ENCODE data around the gene CRYBA2. TPM values are rescaled to one million over a fixed set of nuclear protein-coding genes. Genes with fewer than 3 reads are reported as not detected.

Gene CRYBA2
- total RNA-seq, 8 experiments from 2014 or later, result 0.81 to 11.2 (median 0.87) TPM; not detected in 5

DNA sequence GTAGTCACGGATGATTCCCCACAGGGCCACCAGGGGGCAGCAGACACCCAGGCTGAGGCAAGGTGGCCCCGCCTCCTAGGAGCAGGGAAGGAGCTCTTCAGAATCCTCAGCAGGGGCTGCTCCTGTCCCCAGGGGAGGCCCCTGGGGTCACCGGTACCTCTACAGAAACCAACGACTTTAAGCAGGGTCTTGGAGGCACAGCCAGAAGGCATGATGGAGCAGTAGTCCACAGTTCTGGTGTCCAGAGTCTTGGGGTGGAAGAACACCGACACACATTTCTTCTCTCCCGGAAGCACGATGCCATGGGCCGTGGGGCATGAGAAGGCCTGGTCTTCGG is 36.6 kb upstream of the CRYBA2 start:
- H3K4me3 ChIP-seq, result no peak overlapping the region
- no peak overlapping the region for H3K27ac ChIP-seq
- WGBS, 10 experiments, result 0 to 100% (median 42%) methylated on average over 1 to 4 of the region's 9 CpGs; no CpG with 5 or more reads in 2 of the 10 experiments
- in situ Hi-C loops (cut with MboI; ENCODE audit: low pct_unique_long_range_greater_than_20kb in 2 of 9, low sequenced_read_pairs in 9 of 9, unreplicated experiment in 9 of 9), result loop anchor here in 1 of 9 experiments (10.0 kb wide), 1 partner anchor 125 kb away; no protein-coding TSS in a partner anchor
- no peaks in the 10 kb centered on the region for H3K4me1 ChIP-seq (replicated peaks in 1 of 2)
- ATAC-seq (replicated peaks in 6 of 8), result peak; percentile 89 to 99 (median 94)

DNA sequence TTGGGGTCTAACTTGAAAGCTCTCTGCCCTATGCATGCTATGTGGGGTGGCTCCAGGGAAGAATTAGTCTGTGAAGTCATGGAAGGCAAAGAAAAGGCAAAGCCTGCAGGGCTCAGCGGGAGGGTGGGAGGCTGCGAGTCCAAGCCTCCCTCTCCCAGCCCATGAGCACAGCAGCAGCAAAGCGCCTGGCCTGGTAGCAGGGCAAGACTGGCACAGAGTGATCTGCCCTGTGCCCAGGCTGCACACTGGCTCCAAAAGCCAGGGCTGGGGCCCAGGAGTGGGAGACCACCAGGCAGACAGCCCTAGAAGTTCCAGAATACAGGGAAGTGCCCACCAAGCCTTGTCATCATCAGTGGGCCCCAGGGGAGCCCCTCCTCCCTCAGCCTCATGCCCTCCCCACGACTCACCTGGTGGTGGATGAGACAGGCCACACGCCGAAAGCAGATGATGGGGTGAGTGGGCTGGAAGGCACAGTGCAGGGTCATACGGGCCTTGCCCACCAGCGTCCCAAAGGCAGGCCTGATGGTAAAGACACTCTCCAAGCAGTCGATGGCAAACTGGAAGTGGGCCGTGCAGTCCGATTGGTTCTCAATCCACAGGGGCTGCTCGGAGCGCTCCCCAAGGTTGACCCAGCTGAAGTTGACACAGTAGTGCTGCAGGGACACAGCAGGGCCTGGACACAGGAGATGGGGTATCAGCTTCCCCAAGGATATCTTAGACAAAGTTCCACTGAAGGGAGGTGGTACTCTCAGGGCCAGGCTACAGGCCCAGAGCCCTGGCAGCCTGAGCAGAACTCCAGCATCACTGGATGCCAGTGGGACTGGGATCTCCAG is 36.0 kb upstream of the CRYBA2 start:
- H3K4me3 ChIP-seq, result no peak overlapping the region
- H3K27ac ChIP-seq, result no peak overlapping the region
- WGBS, 10 experiments, result 19 to 51% (median 32%) methylated on average over 2 to 4 of the region's 13 CpGs; no CpG with 5 or more reads in 6 of the 10 experiments
- H3K4me1 ChIP-seq (replicated peaks in 1 of 2), result no peaks in the 10 kb centered on the region
- in situ Hi-C loops (cut with MboI; ENCODE audit: low pct_unique_long_range_greater_than_20kb in 2 of 9, low sequenced_read_pairs in 9 of 9, unreplicated experiment in 9 of 9), result loop anchor here in 1 of 9 experiments (10.0 kb wide), 1 partner anchor 126 kb away; no protein-coding TSS in a partner anchor
- peak in 3 of 8 experiments; percentile 8 to 35 (median 24) for ATAC-seq (replicated peaks in 6 of 8)

- no peak for ATAC-seq (replicated peaks in 6 of 8)
- Histone ChIP-seq H3K4me1 (replicated peaks in 1 of 2) (no peaks in the 10 kb centered on the region), H3K27ac (no peak overlapping the region), H3K4me3 (no peak overlapping the region)
- in situ Hi-C loops (cut with MboI; ENCODE audit: low pct_unique_long_range_greater_than_20kb in 2 of 9, low sequenced_read_pairs in 9 of 9, unreplicated experiment in 9 of 9), result loop anchor here in 1 of 9 experiments (10.0 kb wide), 1 partner anchor 127 kb away; no protein-coding TSS in a partner anchor
- 0 to 73% (median 47%) methylated on average over 1 to 3 of the region's 5 CpGs; no CpG with 5 or more reads in 7 of the 10 experiments for WGBS, 10 experiments
These were observed 34.9 kb upstream of the CRYBA2 start for GRCh38 chr2:219028141-219028540.

GRCh38 chr2:219027511-219028055 is 34.4 kb upstream of the CRYBA2 start:
- H3K27ac ChIP-seq, result no peak overlapping the region
- in situ Hi-C loops (cut with MboI; ENCODE audit: low pct_unique_long_range_greater_than_20kb in 2 of 9, low sequenced_read_pairs in 9 of 9, unreplicated experiment in 9 of 9), result loop anchor here in 1 of 9 experiments (10.0 kb wide), 1 partner anchor 127 kb away; no protein-coding TSS in a partner anchor
- 54 to 100% (median 82%) methylated on average over 2 to 5 of the region's 22 CpGs; no CpG with 5 or more reads in 5 of the 10 experiments for WGBS, 10 experiments
- ATAC-seq (replicated peaks in 6 of 8), result no peak
- no peak overlapping the region for H3K4me3 ChIP-seq
- no peaks in the 10 kb centered on the region for H3K4me1 ChIP-seq (replicated peaks in 1 of 2)

- WGBS, 10 experiments, result 24 to 100% (median 75%) methylated on average over 1 to 4 of the region's 7 CpGs; no CpG with 5 or more reads in 6 of the 10 experiments
- in situ Hi-C loops (cut with MboI; ENCODE audit: low pct_unique_long_range_greater_than_20kb in 2 of 9, low sequenced_read_pairs in 9 of 9, unreplicated experiment in 9 of 9), result loop anchor here in 1 of 9 experiments (10.0 kb wide), 1 partner anchor 128 kb away; no protein-coding TSS in a partner anchor
- no peak for ATAC-seq (replicated peaks in 6 of 8)
- Histone ChIP-seq H3K27ac (no peak overlapping the region), H3K4me1 (replicated peaks in 1 of 2) (no peaks in the 10 kb centered on the region), H3K4me3 (no peak overlapping the region)
These were observed 33.7 kb upstream of the CRYBA2 start for GRCh38 chr2:219026946-219027345.

DNA sequence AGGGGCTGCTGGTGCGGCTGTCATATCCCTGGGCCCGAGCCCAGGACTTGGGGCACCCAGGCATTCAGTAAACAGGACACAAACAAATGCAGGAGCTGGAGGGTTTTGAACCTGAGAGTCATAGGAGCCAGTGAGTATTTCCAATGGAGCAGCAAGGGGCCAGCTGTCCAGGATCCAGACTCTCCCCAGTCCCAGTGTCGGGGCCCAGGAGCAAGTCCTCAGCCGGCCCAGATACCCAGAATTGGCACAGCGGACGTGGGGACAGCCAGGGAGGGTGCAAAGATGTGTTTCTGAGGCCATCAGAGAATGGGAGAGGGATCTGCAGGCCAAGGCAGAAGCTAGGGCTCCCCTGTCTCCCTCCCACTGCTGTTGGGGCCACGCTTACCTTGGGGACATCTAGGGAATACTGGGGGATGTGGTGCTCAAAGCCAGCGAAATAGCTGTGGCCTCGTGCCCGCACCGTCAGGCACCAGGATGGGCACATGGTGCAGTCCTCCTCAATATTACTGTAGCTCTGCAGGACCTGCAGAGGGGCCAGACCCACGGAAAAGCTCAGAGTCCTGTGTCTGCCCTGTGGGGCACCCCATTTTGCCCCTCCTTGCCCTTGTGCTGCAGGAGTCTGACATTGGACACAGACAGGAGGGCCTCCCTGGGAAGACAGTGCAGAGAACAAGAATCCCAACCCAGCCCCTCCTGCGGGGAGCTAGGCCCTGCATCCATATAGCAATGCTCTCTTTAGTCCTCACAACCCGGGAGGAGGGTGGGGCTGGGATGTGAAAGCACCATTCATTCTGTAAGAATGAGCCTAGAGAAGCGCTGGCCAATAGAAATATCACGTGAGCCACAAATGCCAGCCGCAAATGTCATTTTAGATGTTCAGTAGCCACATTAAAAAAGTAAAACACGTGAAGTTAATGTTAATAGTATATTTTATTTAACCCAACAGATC is 32.7 kb upstream of the CRYBA2 start:
- H3K4me1 ChIP-seq (replicated peaks in 1 of 2), result no peaks in the 10 kb centered on the region
- ATAC-seq (replicated peaks in 6 of 8), result peak in 2 of 8 experiments; percentile 25 to 30
- no peak overlapping the region for H3K27ac ChIP-seq
- H3K4me3 ChIP-seq, result no peak overlapping the region
- WGBS, 10 experiments, result 6 to 71% (median 48%) methylated on average over 1 to 7 of the region's 18 CpGs; no CpG with 5 or more reads in 2 of the 10 experiments
- in situ Hi-C loops (cut with MboI; ENCODE audit: low pct_unique_long_range_greater_than_20kb in 2 of 9, low sequenced_read_pairs in 9 of 9, unreplicated experiment in 9 of 9), result loop anchor here in 1 of 9 experiments (10.0 kb wide), 1 partner anchor 129 kb away; no protein-coding TSS in a partner anchor

DNA sequence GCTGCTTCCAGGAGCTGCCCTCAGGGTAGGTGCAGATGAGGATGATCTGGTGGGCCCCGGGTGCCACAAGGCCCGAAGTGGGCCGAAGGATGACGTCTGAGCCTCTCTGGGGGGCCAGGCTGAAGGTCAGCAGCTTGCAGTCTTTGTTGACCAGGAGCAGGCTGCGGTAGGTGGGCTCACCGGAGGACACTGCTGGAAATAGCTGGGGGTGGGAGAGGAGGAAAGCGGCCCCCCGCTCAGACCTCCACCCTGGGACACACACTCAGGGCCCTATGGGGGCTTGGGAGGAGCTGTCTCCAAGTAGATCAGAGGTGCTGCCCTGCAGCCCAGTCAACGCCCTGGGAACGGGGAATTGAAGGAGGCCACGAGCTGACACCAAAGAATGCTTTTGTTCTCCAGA is 30.8 kb upstream of the CRYBA2 start:
- Histone ChIP-seq H3K4me1 (replicated peaks in 1 of 2) (no peaks in the 10 kb centered on the region), H3K4me3 (no peak overlapping the region), H3K27ac (no peak overlapping the region)
- ATAC-seq (replicated peaks in 6 of 8), result no peak
- in situ Hi-C loops (cut with MboI; ENCODE audit: low pct_unique_long_range_greater_than_20kb in 2 of 9, low sequenced_read_pairs in 9 of 9, unreplicated experiment in 9 of 9), result loop anchor here in 2 of 9 experiments (10.0 to 25.0 kb wide), 2 partner anchors 113 to 131 kb away; no protein-coding TSS in a partner anchor
- 0 to 58% (median 40%) methylated on average over 1 to 6 of the region's 11 CpGs; no CpG with 5 or more reads in 5 of the 10 experiments for WGBS, 10 experiments

DNA sequence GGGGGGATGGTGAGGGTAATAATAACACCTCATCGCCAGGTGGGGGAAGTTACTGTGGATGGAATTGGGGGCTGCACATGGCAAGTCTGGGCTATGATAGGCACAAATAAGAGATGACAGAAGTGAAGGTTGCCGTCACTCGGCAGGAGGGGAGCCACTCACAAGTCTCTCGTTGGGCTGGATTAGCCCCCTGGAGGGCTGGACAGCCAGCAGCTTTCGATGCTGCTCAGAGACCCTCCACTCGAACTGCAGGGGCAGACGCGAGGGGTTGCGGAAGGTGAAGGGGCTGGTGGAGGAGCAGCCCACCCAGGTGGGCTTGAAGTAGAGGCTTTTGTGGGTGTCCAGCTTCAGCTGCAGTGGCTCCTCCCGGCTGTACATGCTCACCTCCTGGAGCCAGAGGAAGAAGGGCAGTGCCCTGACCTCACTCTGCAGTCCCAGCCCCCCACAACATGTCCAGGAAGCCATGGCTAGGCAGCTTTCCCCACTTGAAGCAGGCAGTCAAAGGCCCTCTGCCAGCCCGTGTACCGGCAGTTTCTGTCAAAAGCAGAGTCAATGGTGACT is 29.9 kb upstream of the CRYBA2 start:
- no peak overlapping the region for H3K4me3 ChIP-seq
- 40 to 73% (median 61%) methylated on average over 2 to 7 of the region's 12 CpGs; no CpG with 5 or more reads in 5 of the 10 experiments for WGBS, 10 experiments
- no peak for ATAC-seq (replicated peaks in 6 of 8)
- H3K27ac ChIP-seq, result no peak overlapping the region
- no peaks in the 10 kb centered on the region for H3K4me1 ChIP-seq (replicated peaks in 1 of 2)
- in situ Hi-C loops (cut with MboI; ENCODE audit: low pct_unique_long_range_greater_than_20kb in 2 of 9, low sequenced_read_pairs in 9 of 9, unreplicated experiment in 9 of 9), result loop anchor here in 2 of 9 experiments (10.0 to 25.0 kb wide), 2 partner anchors 114 to 132 kb away; no protein-coding TSS in a partner anchor

- in situ Hi-C loops (cut with MboI; ENCODE audit: low pct_unique_long_range_greater_than_20kb in 2 of 9, low sequenced_read_pairs in 9 of 9, unreplicated experiment in 9 of 9), result loop anchor here in 2 of 9 experiments (10.0 to 25.0 kb wide), 2 partner anchors 115 to 132 kb away; no protein-coding TSS in a partner anchor
- Histone ChIP-seq H3K27ac (no peak overlapping the region), H3K4me1 (replicated peaks in 1 of 2) (no peaks in the 10 kb centered on the region), H3K4me3 (no peak overlapping the region)
- no peak for ATAC-seq (replicated peaks in 6 of 8)
- 19 to 73% (median 56%) methylated on average over 2 to 3 of the region's 5 CpGs; no CpG with 5 or more reads in 7 of the 10 experiments for WGBS, 10 experiments
These were observed 29.4 kb upstream of the CRYBA2 start for GRCh38 chr2:219022616-219023015.

DNA sequence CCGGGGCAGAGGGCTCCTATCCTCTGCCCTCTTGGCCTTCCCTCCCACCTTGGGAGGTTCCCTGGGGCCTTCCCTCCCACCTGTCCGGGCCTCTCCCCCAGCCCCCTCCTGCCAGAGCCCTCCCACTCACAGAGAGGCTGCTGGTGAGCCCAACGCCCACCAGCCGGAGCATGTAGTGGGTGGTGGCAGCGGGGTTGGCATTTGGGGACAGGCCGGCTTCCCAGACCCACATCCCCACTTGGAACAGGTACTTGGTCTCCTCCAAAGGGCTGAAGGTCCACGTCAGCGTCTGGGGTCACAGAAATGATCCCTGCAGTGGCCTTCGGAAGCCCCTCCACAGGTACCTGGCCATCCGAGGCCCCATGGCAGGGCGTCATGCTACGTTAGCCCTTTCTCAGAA is 28.8 kb upstream of the CRYBA2 start:
- ATAC-seq (replicated peaks in 6 of 8), result no peak
- no peak overlapping the region for H3K4me3 ChIP-seq
- no peaks in the 10 kb centered on the region for H3K4me1 ChIP-seq (replicated peaks in 1 of 2)
- 50 to 63% methylated on average over 2 to 4 of the region's 12 CpGs; no CpG with 5 or more reads in 8 of the 10 experiments for WGBS, 10 experiments
- H3K27ac ChIP-seq, result no peak overlapping the region
- in situ Hi-C loops (cut with MboI; ENCODE audit: low pct_unique_long_range_greater_than_20kb in 2 of 9, low sequenced_read_pairs in 9 of 9, unreplicated experiment in 9 of 9), result loop anchor here in 2 of 9 experiments (10.0 to 25.0 kb wide), 2 partner anchors 115 to 133 kb away; no protein-coding TSS in a partner anchor

- WGBS, 10 experiments, result 0% methylated on average over 1 of the region's 9 CpGs; no CpG with 5 or more reads in 9 of the 10 experiments
- in situ Hi-C loops (cut with MboI; ENCODE audit: low pct_unique_long_range_greater_than_20kb in 2 of 9, low sequenced_read_pairs in 9 of 9, unreplicated experiment in 9 of 9), result loop anchor here in 2 of 9 experiments (10.0 to 25.0 kb wide), 2 partner anchors 116 to 133 kb away; no protein-coding TSS in a partner anchor
- Histone ChIP-seq H3K4me1 (replicated peaks in 1 of 2) (no peaks in the 10 kb centered on the region), H3K27ac (no peak overlapping the region), H3K4me3 (no peak overlapping the region)
- ATAC-seq (replicated peaks in 6 of 8), result no peak
These were observed 28.4 kb upstream of the CRYBA2 start for GRCh38 chr2:219021591-219021990.
